Endothelial cell of umbilical vein (primary cell): ENCODE data around the gene TBC1D21. TPM values are rescaled to one million over a fixed set of nuclear protein-coding genes. Genes with fewer than 3 reads are reported as not detected.

ENCODE experiments used
- BruUV-seq: library from RNA; stranded (reverse); fragments of 400-500 nt; replicated peaks from 2 replicates; lab custom pipeline; 2021; lab: Mats Ljungman, UMichigan
- CTCF ChIA-PET: fragments of 300-600, 350-600 bp; sonication (Branson Sonifier 250); formaldehyde crosslinking; loops from one replicate; lab custom pipeline; 2021; ENCODE audit warnings: antibody characterized with exemption, inconsistent platforms; lab: Charles Lee
- POLR2A ChIA-PET: fragments of 300-600, 350-600 bp; sonication (Branson Sonifier 250); formaldehyde crosslinking; loops from one replicate; lab custom pipeline; 2021; ENCODE audit warnings: antibody characterized with exemption, inconsistent platforms; lab: Charles Lee
- DNase-seq: peaks from one replicate; pipeline ENCODE4 v3.0.0-alpha.2; 2011; ENCODE audit warnings: low read depth, low spot score
- FAIRE-seq: peaks from 2 replicates; lab custom pipeline; 2011; peaks lifted over from hg19 to GRCh38; lab: Jason Lieb, UNC
- H2AFZ ChIP-seq: 2 replicates; pipeline ENCODE4 v1.6.0; 2012; ENCODE audit warnings: low read depth, low read length, control low read depth, inconsistent platforms
- H3K27ac ChIP-seq: 2 replicates; pipeline ENCODE4 v1.5.1; 2011; ENCODE audit warnings: low read depth, mild to moderate bottlenecking, control low read depth, low read length, moderate library complexity; ENCODE audit not compliant: insufficient read depth
- H3K27me3 ChIP-seq, 2 experiments: 2 replicates each; pipeline versions ENCODE4 v1.6.0 to v1.6.1; 2011; ENCODE audit warnings: low read length in 2 of 2, mixed read lengths in 1 of 2; ENCODE audit not compliant: control insufficient read depth in 2 of 2, insufficient read depth in 2 of 2
- H3K36me3 ChIP-seq, 2 experiments: 2 replicates in 1 of 2; 3 replicates in 1 of 2; pipeline ENCODE4 v1.5.1; 2011; ENCODE audit warnings: low read length in 2 of 2, mild to moderate bottlenecking in 1 of 2, moderate library complexity in 1 of 2; ENCODE audit not compliant: control insufficient read depth in 2 of 2, insufficient read depth in 2 of 2; ENCODE audit errors: extremely low read depth in 1 of 2
- H3K4me1 ChIP-seq: 3 replicates; pipeline ENCODE4 v1.5.1; 2011; ENCODE audit warnings: mild to moderate bottlenecking, low read length; ENCODE audit not compliant: control insufficient read depth, insufficient read depth; ENCODE audit errors: extremely low read depth
- H3K4me2 ChIP-seq: 2 replicates; pipeline ENCODE4 v1.6.1; 2011; ENCODE audit warnings: low read length, control low read depth, mixed read lengths; ENCODE audit not compliant: insufficient read depth
- H3K4me3 ChIP-seq, 3 experiments: fragments of 200-600 bp in 1 of 3; sonication (generic), shearing (Covaris generic) in 1 of 3; replicated peaks in 1 of 3; 2 replicates each; pipeline ENCODE4 v1.5.1; 2011 to 2016; ENCODE audit warnings: control low read depth in 3 of 3, low read length in 3 of 3, mild to moderate bottlenecking in 2 of 3, inconsistent platforms in 1 of 3, low read depth in 1 of 3, moderate library complexity in 1 of 3; ENCODE audit not compliant: insufficient read depth in 1 of 3
- H3K79me2 ChIP-seq: 2 replicates; pipeline ENCODE4 v1.6.0; 2012; ENCODE audit warnings: low read length, inconsistent platforms; ENCODE audit not compliant: control insufficient read depth, insufficient read depth
- H3K9ac ChIP-seq: replicated peaks from 2 replicates; pipeline ENCODE3; 2011; ENCODE audit warnings: low read length, control low read depth; ENCODE audit not compliant: insufficient read depth; ENCODE audit errors: extremely low read depth
- H3K9me1 ChIP-seq: replicated peaks from 3 replicates; pipeline ENCODE4 v1.6.0; 2011; ENCODE audit warnings: mild to moderate bottlenecking, low read length; ENCODE audit not compliant: control insufficient read depth, insufficient read depth; ENCODE audit errors: extremely low read depth
- H3K9me3 ChIP-seq: replicated peaks from 2 replicates; pipeline ENCODE4 v1.5.1; 2012; ENCODE audit warnings: low read length, inconsistent platforms; ENCODE audit not compliant: control insufficient read depth, insufficient read depth
- H4K20me1 ChIP-seq: replicated peaks from 2 replicates; pipeline ENCODE3; 2011; ENCODE audit warnings: mild to moderate bottlenecking, low read length; ENCODE audit not compliant: control insufficient read depth, insufficient read depth; ENCODE audit errors: extremely low read depth
- CTCF ChIP-seq, 2 donors: IDR thresholded peaks; 1 replicate in 1 of 2; 2 replicates in 1 of 2; pipeline ENCODE4 v1.5.1; 2011; ENCODE audit warnings: low read length in 2 of 2, mild to moderate bottlenecking in 2 of 2, moderate library complexity in 2 of 2, control low read depth in 1 of 2, inconsistent platforms in 1 of 2, low read depth in 1 of 2; ENCODE audit not compliant: insufficient read depth in 1 of 2; ENCODE audit errors: extremely low read depth in 1 of 2
- EZH2 ChIP-seq: IDR thresholded peaks from 2 replicates; pipeline ENCODE4 v1.6.1; 2012; ENCODE audit warnings: borderline replicate concordance, low read depth, mild to moderate bottlenecking, moderate library complexity, low read length, inconsistent platforms; ENCODE audit not compliant: severe bottlenecking
- FOS ChIP-seq: IDR thresholded peaks from 2 replicates; pipeline ENCODE4 v1.6.1; 2011; ENCODE audit warnings: mild to moderate bottlenecking, low read length, moderate library complexity, borderline replicate concordance; ENCODE audit not compliant: insufficient read depth
- JUN ChIP-seq: IDR thresholded peaks from 2 replicates; pipeline ENCODE4 v1.6.1; 2011; ENCODE audit warnings: borderline replicate concordance, low read depth; ENCODE audit not compliant: insufficient read length, insufficient read depth
- POLR2A ChIP-seq: IDR thresholded peaks from 2 replicates; pipeline ENCODE4 v1.6.1; 2012; ENCODE audit warnings: low read depth, mild to moderate bottlenecking, control low read depth, low read length
- dilution Hi-C: fragments of 300-500 bp; cut with MboI; formaldehyde crosslinking; loops from one replicate; pipeline ENCODE4 v1.15.0; 2019; ENCODE audit warnings: low sequenced_read_pairs; ENCODE audit not compliant: extremely low pct_ligation_motif_present
- intact Hi-C: fragments of 100-400 bp; cut with micrococcal nuclease; formaldehyde crosslinking; loops from one replicate; pipeline ENCODE4 v1.10.0; 2022
- polyA plus RNA-seq, 4 experiments: library from polyadenylated mRNA; depleted of rRNA in 3 of 4; stranded (reverse) in 3 of 4; unstranded in 1 of 4; fragments of >200 nt; gene quantifications; 2 replicates each; pipeline versions ENCODE4 v1.2.1 to v1.2.3, GENCODE V29; 2011 to 2012; ENCODE audit warnings: missing spikeins in 1 of 4
- total RNA-seq: library from RNA; stranded (reverse); gene quantifications from 2 replicates; pipeline ENCODE4 v1.2.3, GENCODE V29; 2021
- TF ChIP-seq, protein P1 (sequence below): IDR thresholded peaks from 2 replicates; pipeline ENCODE4 v1.6.1; 2011; ENCODE audit not compliant: insufficient read depth, insufficient read length

TBC1D21 gene
- total and polyA plus RNA-seq, 2 donors (not counting 3 experiments of a cell fraction or from before 2014, with no cell fraction given) = not detected

- Histone ChIP-seq H3K79me2 (no peaks in the 10 kb centered on the region), H3K4me2 (no peak overlapping the region)
- intact Hi-C loops = no loop called here
Measured at GRCh38 chr15:73919706-73920105, 46.3 kb downstream of the TBC1D21 start.

More at GRCh38 chr15:73919706-73920105, 46.3 kb downstream of the TBC1D21 start:
- Histone ChIP-seq H3K4me1 (peaks cover 15% of the 10 kb centered on the region), H3K27ac (no peak overlapping the region), H2AFZ (no peak overlapping the region), H3K9me3 (no peaks in the 10 kb centered on the region), H3K9me1 (no peaks in the 10 kb centered on the region), H4K20me1 (no peaks in the 10 kb centered on the region), H3K36me3 (no peaks in the 10 kb centered on the region), H3K27me3 (no peaks in the 10 kb centered on the region), H3K9ac (no peak overlapping the region), H3K4me3 (no peak overlapping the region)
- no peak for FAIRE-seq
- no TSS peak for BruUV-seq
- no peak for TF ChIP-seq JUN
- TF ChIP-seq EZH2 = no peak
- TF ChIP-seq, protein P1, sequence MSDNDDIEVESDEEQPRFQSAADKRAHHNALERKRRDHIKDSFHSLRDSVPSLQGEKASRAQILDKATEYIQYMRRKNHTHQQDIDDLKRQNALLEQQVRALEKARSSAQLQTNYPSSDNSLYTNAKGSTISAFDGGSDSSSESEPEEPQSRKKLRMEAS = no peak
- no peak for TF ChIP-seq CTCF (IDR thresholded peaks at IDR 0.05; ENCODE audit: extremely low read depth in 1 of 2, insufficient read depth in 1 of 2, low read depth in 1 of 2, low read length in 2 of 2)
- no peak for TF ChIP-seq FOS
- TF ChIP-seq POLR2A = no peak
- POLR2A ChIA-PET = no interaction called here
- CTCF ChIA-PET = interaction anchor here (1.2 to 1.5 kb wide), 2 partner anchors 12 to 46 kb away, joined by 3 read pairs; no protein-coding TSS in a partner anchor
- no peak for DNase-seq
- dilution Hi-C loops = no loop called here
